ENCODE data around the gene PPARG.
"Not testable (repeated sequence)": the region's sequence is repeated elsewhere in the genome, so short reads cannot be mapped to it uniquely, and the experiment has no call there.

Gene PPARG

GRCh38 chr3:12383218-12383617 is 94.3 kb downstream of the PPARG start:
- DNase-seq = no peak

GRCh38 chr3:12384451-12385233 is 95.8 kb downstream of the PPARG start:
- DNase-seq = no peak

- DNase-seq = not testable (repeated sequence)
Measured at GRCh38 chr3:12386514-12387291, 97.8 kb downstream of the PPARG start.

- DNase-seq = no peak
Measured at GRCh38 chr3:12388185-12388584, 99.3 kb downstream of the PPARG start.

- DNase-seq = no peak
Measured at GRCh38 chr3:12392101-12392878, 103.4 kb downstream of the PPARG start.

GRCh38 chr3:12393894-12394293 is 105.0 kb downstream of the PPARG start:
- no peak for DNase-seq

GRCh38 chr3:12394569-12395271 is 105.8 kb downstream of the PPARG start:
- DNase-seq = no peak

- no peak for DNase-seq
Measured at GRCh38 chr3:12395349-12396012, 106.6 kb downstream of the PPARG start.

GRCh38 chr3:12396471-12396870 is 107.6 kb downstream of the PPARG start:
- no peak for DNase-seq

GRCh38 chr3:12399226-12399625 is 110.4 kb downstream of the PPARG start:
- DNase-seq = no peak

GRCh38 chr3:12400616-12401194 is 111.8 kb downstream of the PPARG start:
- DNase-seq = no peak

- no peak for DNase-seq
Measured at GRCh38 chr3:12401208-12401607, 112.3 kb downstream of the PPARG start.

- no peak for DNase-seq
Measured at GRCh38 chr3:12405432-12406272, 116.8 kb downstream of the PPARG start.

- no peak for DNase-seq
Measured at GRCh38 chr3:12408984-12409683, 120.3 kb downstream of the PPARG start.

- no peak for DNase-seq
Measured at GRCh38 chr3:12409684-12410596, 121.1 kb downstream of the PPARG start.

GRCh38 chr3:12413721-12414255 is 124.9 kb downstream of the PPARG start:
- DNase-seq = no peak

GRCh38 chr3:12415014-12415680 is 126.3 kb downstream of the PPARG start:
- DNase-seq = no peak

GRCh38 chr3:12416731-12417130 is 127.9 kb downstream of the PPARG start:
- DNase-seq = no peak

Measured in SW 1271 (cell line).